Panc1 (cell line): ENCODE results near the gene AOC2.
"Not testable (repeated sequence)": the region's sequence is repeated elsewhere in the genome, so short reads cannot be mapped to it uniquely, and the experiment has no call there.

ENCODE experiments used
- CTCF ChIP-seq: fragments of 450-650 bp; IDR thresholded peaks from 2 replicates; pipeline ENCODE4 v1.5.1; 2017; ENCODE audit warnings: mild to moderate bottlenecking
- REST ChIP-seq, 2 experiments: IDR thresholded peaks; 2 replicates each; pipeline ENCODE4 v1.6.1; 2011 to 2012; ENCODE audit warnings: low read depth in 2 of 2, control low read depth in 1 of 2, low read length in 1 of 2, mild to moderate bottlenecking in 1 of 2, moderate library complexity in 1 of 2; ENCODE audit not compliant: insufficient read depth in 1 of 2
- SIN3A ChIP-seq: IDR thresholded peaks from 2 replicates; pipeline ENCODE4 v1.6.1; 2012; ENCODE audit warnings: low read depth, mild to moderate bottlenecking, low read length, moderate library complexity, borderline replicate concordance; ENCODE audit not compliant: insufficient read depth
- TCF7L2 ChIP-seq: IDR thresholded peaks from 2 replicates; pipeline ENCODE4 v1.6.1; 2011; ENCODE audit warnings: mild to moderate bottlenecking, low read depth, low read length, inconsistent platforms

- not testable (repeated sequence) for TF ChIP-seq SIN3A; CTCF; REST (IDR thresholded peaks at IDR 0.05; ENCODE audit: insufficient read depth in 1 of 2, low read depth in 2 of 2, low read length in 1 of 2); TCF7L2
These were observed 7.2 kb downstream of the AOC2 start for GRCh38 chr17:42851371-42852240.
